ENCODE results near the gene AWAT1.
"Not testable (repeated sequence)": the region's sequence is repeated elsewhere in the genome, so short reads cannot be mapped to it uniquely, and the experiment has no call there.

Gene AWAT1

GRCh38 chrX:70262952-70263567 is 28.6 kb downstream of the AWAT1 start:
- DNase-seq (ENCODE audit: low read depth), result no peak

GRCh38 chrX:70264784-70265183 is 30.3 kb downstream of the AWAT1 start:
- no peak for DNase-seq (ENCODE audit: low read depth)

- no peak for DNase-seq (ENCODE audit: low read depth)
These were observed 33.6 kb downstream of the AWAT1 start, which contains the start of gene ARR3 for GRCh38 chrX:70268034-70268433. Gene ARR3 (plus strand): TSS chrX:70268334. CDS start chrX:70269386, 1,052 bp downstream.

- not testable (repeated sequence) for DNase-seq (ENCODE audit: low read depth)
These were observed 39.6 kb downstream of the AWAT1 start for GRCh38 chrX:70274029-70274428.

- no peak for DNase-seq (ENCODE audit: low read depth)
These were observed 44.6 kb downstream of the AWAT1 start for GRCh38 chrX:70279081-70279480.

GRCh38 chrX:70280573-70280972 is 46.1 kb downstream of the AWAT1 start:
- DNase-seq (ENCODE audit: low read depth), result no peak

GRCh38 chrX:70281951-70282350 is 47.5 kb downstream of the AWAT1 start, which contains the start of gene RAB41:
Gene RAB41 (plus strand): TSS chrX:70282172. CDS start chrX:70282218, 46 bp downstream.
- DNase-seq (ENCODE audit: low read depth), result no peak

GRCh38 chrX:70289168-70289792 is 54.8 kb downstream of the AWAT1 start:
- no peak for DNase-seq (ENCODE audit: low read depth)
